GM21381 (cell line): ENCODE data around the gene WASHC2A.
"Not testable (repeated sequence)": the region's sequence is repeated elsewhere in the genome, so short reads cannot be mapped to it uniquely, and the experiment has no call there.

Experiments
- ATAC-seq: cut with Tn5 transposase; IDR thresholded peaks from one replicate; pipeline ENCODE4 v1.9.1; 2021; ENCODE audit warnings: mild to moderate bottlenecking, moderate library complexity; ENCODE audit not compliant: unreplicated experiment

The WASHC2A gene

DNA sequence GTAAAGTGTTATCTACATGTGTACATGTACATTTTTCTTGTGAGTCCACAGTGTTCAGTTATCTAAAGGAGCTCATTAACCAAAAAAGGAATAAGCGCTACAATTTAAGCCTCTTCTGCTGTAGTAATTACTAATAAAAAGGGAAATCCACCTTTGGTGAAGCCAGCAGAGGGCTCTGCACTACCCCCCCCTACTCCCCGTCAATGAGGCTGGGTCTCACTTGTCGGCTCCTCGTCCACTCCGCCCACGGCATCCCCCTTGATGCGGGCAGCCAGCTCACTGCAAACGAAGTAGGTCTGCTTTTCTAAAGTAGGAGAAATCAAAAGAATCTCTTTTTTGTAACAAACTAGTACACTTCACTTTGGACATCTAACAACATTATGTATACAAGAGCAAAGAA lies 4.7 kb upstream of the WASHC2A start:
- ATAC-seq: no peak

DNA sequence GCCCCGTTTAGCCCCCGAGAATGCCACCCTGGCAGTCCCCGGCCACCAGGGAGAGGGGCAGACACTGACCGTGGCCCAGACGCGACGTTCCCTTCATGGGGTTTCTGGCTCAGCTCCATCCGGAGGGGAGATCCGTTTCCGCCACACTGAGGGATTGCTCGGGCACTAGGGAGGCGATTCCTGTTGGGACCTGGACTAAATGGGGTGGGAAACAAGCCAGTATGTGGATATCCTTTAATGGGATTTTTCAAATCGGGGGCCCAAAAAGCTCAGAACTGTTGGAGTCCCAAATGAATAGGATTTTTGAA lies 552 bp downstream of the WASHC2A start:
- ATAC-seq: not testable (repeated sequence)

DNA sequence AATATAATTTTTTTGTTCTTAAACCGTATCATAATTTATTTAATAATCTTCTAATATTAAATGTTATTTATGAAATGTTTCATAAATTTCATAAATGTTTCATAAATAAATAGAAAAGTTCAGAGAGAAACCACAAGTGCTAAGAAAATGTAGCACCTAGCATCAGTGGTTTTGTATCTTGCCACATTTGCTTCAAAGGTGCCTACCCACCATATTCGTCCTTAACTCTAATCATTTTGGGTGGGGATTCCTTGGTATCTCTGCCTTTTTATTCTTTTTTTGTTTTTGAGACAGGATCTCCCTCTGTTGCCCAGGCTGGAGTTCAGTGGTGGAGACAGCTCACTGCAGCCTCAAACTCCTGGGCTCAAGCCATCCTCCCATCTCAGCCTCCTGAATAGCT lies 7.4 kb downstream of the WASHC2A start:
- not testable (repeated sequence) for ATAC-seq

DNA sequence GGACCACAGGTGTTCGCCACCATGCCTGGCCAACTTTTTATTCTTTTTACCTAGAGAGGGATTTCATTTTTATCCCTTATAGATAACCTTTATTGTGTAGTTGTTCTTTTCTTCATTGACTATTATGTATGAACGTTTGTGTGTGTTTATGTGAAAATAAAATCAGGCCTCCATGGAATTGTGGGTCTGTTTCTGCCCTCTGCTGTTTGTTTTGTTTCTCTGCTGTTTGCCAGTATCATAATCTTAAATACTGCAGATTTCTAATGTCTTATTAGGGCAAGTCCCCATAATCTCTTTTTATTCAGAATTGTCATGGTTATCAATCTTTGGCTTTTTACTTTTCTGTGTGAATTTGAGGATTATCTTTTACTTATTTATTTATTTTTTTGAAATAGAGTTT lies 7.8 kb downstream of the WASHC2A start:
- not testable (repeated sequence) for ATAC-seq

DNA sequence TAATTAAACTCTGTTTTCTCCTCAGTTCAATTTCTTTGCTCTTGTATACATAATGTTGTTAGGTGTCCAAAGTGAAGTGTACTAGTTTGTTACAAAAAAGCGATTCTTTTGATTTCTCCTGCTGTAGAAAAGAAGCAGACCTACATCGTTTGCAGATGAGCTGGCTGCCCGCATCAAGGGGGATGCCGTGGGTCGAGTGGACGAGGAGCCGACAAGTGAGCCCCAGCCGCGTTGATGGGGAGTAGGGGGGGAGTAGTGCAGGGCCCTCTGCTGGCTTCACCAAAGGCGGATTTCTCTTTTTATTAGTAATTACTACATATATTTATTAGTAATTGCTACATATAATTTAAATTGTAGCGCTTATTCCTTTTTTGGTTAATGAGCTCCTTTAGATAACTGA lies 23.6 kb downstream of the WASHC2A start:
- ATAC-seq: not testable (repeated sequence)

DNA sequence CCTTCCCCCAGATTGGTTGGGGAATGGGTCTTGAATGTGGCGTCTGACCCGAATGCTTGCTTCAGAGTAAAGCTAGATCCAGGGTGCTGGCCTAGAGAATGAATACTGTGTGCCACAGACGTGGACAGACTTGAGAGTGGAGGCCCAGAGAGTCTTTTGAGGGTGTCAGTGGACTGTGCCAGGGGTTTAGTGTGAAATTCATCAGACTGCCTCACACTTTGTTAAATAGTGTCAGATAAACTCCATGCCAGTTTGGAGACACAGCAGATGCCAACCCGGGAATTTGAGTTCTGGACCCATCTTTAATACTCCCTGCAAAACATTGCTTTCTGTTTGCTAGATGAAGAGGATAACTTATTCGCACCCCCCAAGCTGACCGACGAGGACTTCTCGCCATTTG lies 25.2 kb downstream of the WASHC2A start:
- not testable (repeated sequence) for ATAC-seq

DNA sequence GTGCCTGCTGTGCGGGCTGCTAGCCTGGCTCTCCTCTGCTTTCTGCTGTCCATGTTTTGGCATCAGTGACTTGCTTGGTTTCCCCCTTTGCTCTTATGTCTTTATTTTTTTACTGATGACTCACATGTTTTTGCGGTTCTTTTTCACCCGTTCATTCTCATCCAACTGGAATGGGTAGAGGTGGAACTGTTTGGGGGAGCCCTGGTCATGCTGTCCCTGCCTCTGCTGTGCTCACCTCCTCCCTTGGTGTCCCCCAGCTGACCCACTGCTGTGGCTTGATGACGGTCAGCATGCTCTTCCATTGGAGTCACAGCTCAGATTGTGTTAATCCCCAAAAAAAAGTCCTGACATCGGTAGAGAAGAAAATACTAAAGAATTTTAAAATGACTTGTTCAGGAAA lies 26.9 kb downstream of the WASHC2A start:
- ATAC-seq: not testable (repeated sequence)

DNA sequence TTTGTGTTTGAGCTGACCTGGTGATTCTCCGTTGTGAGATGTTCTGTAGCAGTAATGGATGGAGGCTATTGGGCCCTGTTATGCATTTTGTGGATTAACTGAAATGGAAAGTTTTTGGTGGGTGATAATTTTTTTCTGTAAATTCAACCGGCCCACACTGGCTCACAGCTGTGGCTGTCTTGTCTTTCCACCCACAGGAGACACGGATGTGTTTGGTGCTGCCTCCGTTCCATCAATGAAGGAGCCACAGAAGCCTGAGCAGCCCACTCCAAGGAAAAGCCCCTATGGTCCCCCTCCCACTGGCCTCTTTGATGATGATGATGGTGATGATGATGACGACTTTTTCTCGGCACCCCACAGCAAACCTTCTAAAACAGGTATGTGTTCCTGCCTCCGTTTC lies 27.6 kb downstream of the WASHC2A start:
- ATAC-seq: not testable (repeated sequence)

DNA sequence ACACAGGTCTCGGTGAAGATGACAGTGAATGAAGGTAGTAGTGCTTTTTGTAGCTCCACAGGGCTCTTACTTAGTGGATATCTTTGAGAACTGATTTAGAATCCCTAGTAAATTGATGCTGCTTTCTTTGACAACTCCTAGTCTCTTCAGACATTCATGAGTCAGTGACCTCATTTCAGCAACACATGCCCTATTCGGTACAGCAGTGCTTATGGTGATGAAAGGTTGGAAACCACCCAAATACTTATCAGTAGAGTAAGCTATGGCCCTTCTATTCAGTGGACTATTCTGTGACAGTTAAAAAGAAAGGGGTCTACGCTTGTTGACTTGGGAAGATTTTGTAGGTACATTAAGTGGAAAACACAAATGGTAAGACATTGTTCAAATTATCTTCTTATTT lies 29.0 kb downstream of the WASHC2A start:
- ATAC-seq: not testable (repeated sequence)

DNA sequence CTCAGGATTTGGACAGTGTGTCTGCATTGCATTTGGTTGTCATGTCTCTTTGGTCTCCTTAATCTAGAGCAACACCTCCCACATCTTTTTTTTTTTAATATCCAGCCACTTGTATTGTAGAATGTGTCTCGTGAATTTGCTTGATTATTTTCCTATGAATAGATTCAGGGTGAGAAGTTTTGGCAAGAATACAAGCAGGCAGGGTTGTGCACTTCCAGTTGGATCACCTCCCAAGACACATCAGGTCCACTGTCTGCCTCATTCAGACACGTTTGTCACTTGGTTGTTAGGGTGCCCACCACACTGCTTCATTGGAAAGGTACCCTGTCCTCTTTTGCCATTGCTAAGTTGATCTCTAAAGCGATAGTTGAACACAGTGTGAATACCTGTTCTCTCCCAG lies 30.9 kb downstream of the WASHC2A start:
- ATAC-seq: not testable (repeated sequence)

DNA sequence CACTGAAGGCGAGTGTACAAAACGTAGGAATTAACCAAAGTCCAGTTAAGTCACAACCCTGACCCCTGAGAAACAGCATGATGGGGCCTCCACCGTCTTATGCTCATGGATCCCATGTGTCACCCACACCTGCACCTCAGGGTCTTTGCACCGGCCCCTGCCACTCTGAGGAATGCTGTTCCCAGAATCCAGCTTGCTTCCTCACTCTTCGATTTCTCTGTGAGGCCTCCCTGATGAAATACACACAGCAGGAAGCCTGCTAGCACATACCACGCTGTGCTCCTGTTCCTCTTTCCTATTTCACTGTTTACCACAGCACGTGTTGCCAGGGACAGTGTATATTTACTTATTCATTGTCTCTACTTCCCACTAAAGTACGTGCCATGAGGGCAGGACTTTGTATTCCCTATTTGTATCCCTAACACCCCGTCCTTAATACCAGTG lies 33.4 kb downstream of the WASHC2A start:
- ATAC-seq: not testable (repeated sequence)

DNA sequence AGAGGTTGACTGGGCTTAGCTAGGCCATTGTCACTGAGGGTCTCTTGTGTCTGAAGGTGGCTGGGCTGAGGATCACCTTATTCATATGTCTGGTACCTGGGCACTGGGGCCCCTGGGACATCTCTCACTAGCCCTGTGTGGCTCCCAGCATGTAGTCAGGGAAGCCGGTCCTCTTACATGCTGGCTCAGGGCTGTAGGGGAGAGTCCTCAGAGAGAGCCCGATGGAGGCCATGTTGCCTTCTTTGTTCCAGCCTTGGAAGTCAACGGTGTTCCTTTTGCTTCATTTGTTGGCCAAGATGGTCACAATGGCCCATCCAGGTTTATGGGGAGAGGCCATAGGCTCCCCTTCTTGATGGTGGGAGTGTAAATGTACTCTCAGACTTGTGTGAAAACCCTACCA lies 34.0 kb downstream of the WASHC2A start:
- not testable (repeated sequence) for ATAC-seq

DNA sequence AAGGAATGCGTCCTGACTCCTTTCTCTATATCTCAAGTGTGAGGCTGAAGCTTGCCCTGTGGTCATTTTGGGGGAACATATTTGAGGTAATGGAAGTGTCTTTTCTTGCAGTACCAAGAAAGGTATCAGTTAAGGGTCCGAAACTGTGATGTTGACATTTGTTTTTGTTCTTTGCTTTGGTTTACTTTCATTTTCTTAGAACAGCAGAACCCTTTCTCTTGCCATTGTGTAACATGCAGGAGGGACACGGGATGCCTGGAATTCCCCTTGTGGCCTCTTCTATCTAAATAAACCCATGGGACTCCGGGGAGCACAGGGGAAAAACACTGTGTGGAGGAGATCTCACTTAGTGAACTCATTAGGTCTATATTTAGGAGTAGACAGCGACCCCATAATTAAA lies 34.5 kb downstream of the WASHC2A start:
- peak; percentile 61 for ATAC-seq

DNA sequence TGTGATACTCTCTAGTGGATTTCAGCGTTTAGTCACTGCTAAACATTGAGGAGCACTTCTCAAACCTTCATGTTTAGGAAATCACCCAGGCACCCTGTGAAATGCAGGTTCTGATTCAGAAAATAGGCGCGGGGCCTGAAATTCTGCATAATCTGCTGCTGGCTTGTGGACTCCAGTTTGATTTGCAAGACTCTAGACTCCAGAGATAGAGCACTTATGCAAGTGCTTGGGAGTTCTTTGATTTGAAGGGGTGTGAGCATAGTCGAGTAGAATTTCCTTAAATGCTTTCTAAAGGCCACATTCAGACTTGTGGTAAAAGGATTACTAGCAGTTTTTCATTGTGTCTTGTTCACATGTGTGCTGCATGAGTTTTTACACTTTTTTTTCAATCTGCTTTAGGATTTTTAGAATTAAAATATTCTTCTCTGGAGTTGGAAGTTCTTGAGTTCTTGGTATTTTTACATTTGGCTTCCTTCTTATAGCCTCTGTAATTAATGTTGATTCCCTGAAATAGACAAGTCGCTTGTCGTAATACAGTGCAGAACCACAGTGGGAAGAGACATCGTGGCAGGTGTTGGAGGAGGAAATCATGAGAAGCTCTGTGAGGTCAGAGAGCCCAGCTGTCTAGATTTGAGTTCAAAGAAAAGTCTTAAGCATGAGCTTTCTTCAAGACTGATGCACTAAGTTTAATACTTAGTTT lies 41.4 kb downstream of the WASHC2A start:
- ATAC-seq: not testable (repeated sequence)

DNA sequence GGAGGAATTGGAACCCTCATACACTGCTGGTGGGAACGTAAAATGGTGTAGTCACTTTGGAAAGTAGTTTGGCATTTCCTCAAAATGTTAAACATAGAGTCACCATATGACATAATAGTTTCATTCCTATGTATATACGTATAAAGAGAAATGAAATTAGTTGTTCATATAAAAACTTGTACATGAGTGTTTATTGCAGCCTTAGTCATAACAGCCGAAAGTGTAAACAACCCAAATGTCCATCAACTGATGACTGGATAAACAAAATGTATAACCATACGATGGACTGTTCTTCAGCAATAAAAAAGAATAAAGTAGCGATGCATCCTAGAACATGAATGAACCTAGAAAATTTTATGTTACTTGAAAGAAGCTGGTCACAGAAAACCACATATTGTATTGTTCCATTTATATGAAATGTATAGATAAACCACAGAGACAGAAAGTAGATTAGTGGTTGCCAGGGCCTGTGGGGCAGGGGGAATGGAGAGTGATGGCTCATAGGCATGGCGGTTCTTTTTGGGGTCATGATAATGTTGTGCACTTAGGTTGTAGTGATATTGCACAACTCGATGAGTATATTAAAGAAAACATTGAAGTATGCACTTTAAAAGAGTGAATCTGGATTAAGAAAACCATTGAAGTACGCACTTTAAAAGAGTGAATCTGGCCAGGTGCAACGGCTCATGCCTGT lies 44.8 kb downstream of the WASHC2A start:
- ATAC-seq: not testable (repeated sequence)

DNA sequence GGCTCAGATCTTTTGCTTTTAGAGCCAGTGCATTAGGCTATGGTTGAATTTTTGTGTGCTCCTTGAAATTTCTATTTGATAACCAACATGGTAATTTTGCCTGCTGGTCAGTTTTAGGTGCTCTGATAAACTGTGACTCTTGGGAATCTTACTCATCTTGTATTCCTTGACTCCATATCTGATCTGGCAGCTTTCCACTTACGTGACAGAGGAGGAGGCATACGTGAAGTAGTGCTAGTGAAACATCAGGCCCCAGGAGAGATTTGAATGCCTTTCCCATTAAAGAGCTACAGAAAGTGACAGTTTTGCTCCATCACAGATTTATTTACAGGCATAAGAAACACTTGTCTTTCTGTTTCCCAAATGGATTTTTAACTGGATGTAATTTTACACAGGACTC lies 59.0 kb downstream of the WASHC2A start:
- ATAC-seq: not testable (repeated sequence)

DNA sequence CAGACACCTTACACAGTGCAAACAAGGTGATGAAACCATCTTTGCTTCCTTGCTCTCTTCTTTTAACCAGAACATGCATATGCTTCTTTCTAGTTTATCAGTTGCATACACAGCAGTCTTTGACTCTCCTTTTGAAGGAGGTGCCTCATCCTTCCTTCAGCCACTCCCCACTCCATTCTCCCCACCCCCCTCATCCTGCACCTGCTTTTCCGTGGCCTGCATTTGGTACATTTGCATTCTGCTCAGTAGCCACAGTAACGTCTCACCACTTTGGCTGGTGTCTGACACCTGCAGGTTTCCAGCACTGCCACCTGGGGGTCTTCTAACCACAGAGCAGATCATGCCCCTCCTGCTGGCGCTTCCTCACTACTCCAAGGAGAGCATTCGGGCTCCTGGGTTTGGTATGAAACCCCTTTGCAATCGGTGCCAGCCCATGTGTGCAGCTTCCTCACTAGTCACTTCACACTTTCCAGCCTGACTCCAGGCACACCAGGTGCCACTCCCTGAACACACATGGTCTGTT lies 60.1 kb downstream of the WASHC2A start:
- ATAC-seq: not testable (repeated sequence)

DNA sequence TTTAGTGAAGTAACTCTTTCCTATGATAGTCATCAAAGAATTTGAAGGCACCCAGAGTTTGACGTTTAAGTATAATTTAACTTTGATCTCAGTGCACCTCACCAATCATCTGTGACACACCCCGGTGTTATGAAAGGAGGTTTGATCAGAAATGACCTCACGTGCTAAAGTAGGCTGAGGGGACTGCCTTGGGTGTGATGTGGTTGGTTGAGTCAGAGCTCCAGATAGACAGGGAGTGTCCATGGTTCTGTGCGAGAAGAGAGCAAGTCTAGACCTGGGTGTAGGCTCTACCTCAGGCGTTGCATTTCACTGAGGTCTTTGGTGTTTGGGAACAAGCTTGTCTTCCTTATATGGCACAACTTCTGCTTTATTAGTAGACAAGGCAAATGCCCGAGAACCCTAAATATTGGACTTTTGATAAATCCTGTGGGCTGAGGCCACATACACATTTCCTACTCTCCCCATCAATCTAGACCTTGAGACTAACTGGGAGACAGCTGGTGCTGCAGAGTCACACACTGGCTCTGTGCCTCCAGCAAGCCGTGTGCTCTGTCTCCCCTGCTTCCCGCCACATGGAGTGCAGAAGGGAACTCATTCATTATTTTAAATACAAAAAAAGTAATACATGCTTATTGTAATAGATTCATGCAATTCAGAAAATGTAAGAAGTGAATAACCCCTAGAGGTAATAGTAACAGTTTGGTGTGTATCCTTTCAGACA lies 63.7 kb downstream of the WASHC2A start:
- not testable (repeated sequence) for ATAC-seq

DNA sequence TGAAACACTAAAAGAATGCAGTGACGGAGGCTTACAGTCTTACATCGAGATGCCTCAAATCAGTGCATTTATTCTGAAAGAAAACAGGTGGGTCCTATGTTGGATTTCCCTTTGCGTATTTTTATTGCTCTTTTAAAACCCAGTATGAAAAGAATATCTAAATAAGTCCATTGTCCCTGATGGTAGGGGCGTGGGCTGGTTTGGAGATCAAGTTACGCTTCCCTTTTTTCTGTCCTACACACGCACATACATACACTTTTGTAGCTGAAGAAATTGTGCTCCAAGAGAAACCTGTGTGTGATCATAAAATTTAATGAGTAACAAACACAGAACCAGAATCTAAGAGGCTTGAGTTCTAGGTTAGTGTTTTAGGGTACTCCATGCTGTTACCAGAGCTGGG lies 64.6 kb downstream of the WASHC2A start:
- not testable (repeated sequence) for ATAC-seq

DNA sequence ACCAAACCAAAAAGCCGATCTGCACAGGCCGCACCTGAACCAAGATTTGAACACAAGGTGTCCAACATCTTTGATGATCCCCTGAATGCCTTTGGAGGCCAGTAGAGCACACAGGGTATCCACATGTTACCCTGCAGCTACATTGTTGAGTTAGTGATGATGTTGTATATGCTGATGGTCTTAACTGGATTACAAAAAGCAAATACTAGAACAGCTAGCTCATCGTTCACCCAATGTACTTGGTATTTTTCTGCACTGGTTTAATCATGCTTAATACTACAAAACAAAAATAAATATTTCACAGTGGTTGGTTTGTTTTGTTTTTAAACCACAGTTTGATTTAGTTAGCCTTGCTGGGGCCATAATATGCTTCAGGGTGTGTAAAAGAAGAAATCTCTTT lies 65.1 kb downstream of the WASHC2A start:
- not testable (repeated sequence) for ATAC-seq

DNA sequence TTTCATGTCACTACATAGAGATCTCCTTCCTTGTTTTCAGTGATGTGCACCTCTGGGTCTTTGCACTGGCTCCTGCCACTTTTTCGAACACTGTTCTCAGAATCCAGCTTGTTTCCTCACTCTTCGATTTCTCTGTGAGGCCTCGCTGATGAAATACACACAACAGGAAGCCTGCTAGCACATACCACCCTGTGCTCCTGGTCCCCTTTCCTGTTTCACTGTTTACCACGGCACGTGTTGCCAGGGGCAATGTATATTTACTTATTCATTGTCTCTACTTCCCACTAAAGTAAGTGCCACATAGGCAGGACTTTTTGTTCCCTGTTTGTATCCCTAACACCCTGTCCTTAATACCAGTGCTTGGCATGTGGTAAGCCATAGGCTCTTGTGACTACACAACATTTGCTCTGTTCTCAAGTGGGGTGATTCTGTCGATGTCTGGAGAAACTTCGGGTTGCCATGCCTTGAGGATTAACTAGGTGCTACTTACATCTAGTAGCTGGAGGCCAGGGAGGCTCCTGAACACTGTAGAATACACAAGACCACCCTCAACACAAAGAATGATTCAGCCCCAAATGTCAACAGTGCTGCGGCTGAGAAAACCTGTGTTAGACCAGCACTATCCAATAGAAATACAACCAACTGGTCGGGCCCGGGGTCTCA lies 75.9 kb downstream of the WASHC2A start:
- not testable (repeated sequence) for ATAC-seq
